Neural cell (in vitro differentiated cells): ENCODE data around the gene HOXA1. TPM values are rescaled to one million over a fixed set of nuclear protein-coding genes. Genes with fewer than 3 reads are reported as not detected.

Experiments
- H2AFZ ChIP-seq: fragments of 200-600, 300-800 bp; sonication (generic), shearing (Covaris generic); 2 replicates; pipeline ENCODE4 v1.6.0; 2014; ENCODE audit warnings: low read depth, mild to moderate bottlenecking, antibody characterized with exemption, low read length, moderate library complexity
- H3F3A ChIP-seq: fragments of 200-600 bp; shearing (Covaris generic); 2 replicates; pipeline ENCODE4 v1.6.1; 2016; ENCODE audit warnings: mild to moderate bottlenecking, moderate library complexity, mixed read lengths, antibody characterized with exemption, low read length; ENCODE audit not compliant: insufficient read depth, poor library complexity, severe bottlenecking
- H3K27ac ChIP-seq: fragments of 200-600, 300-800 bp; sonication (generic), shearing (Covaris generic); 2 replicates; pipeline ENCODE4 v1.5.1; 2014; ENCODE audit warnings: mild to moderate bottlenecking, low read length, moderate library complexity
- H3K27me3 ChIP-seq: fragments of 300-800, 200-600 bp; sonication (generic), shearing (Covaris generic); 2 replicates; pipeline ENCODE4 v1.6.0; 2014; ENCODE audit warnings: mild to moderate bottlenecking, low read depth, low read length, moderate library complexity; ENCODE audit not compliant: insufficient read depth
- H3K36me3 ChIP-seq: fragments of 300-800, 200-600 bp; sonication (generic), shearing (Covaris generic); 2 replicates; pipeline ENCODE4 v1.5.1; 2014; ENCODE audit warnings: mild to moderate bottlenecking, antibody characterized with exemption, low read length, moderate library complexity; ENCODE audit not compliant: insufficient read depth
- H3K4me2 ChIP-seq: fragments of 300-800, 200-600 bp; sonication (generic), shearing (Covaris generic); 2 replicates; pipeline ENCODE4 v1.6.0; 2014; ENCODE audit warnings: mild to moderate bottlenecking, low read length
- H3K4me3 ChIP-seq: fragments of 300-800, 200-600 bp; sonication (generic), shearing (Covaris generic); 2 replicates; pipeline ENCODE4 v1.5.1; 2014; ENCODE audit warnings: mild to moderate bottlenecking, low read length, moderate library complexity
- H3K79me2 ChIP-seq: fragments of 200-600 bp; shearing (Covaris generic); replicated peaks from 2 replicates; pipeline ENCODE4 v1.6.0; 2014; ENCODE audit warnings: mild to moderate bottlenecking, low read length, moderate library complexity; ENCODE audit not compliant: insufficient read depth
- H3K9ac ChIP-seq: fragments of 300-800, 200-600 bp; sonication (generic), shearing (Covaris generic); 2 replicates; pipeline ENCODE4 v1.6.1; 2016; ENCODE audit warnings: mild to moderate bottlenecking, low read length, mixed read lengths
- H3K9me2 ChIP-seq: fragments of 200-600 bp; shearing (Covaris generic); 2 replicates; pipeline ENCODE4 v1.6.1; 2016; ENCODE audit warnings: mild to moderate bottlenecking, low read length, mixed read lengths; ENCODE audit not compliant: insufficient read depth
- H3K9me3 ChIP-seq: fragments of 200-600, 300-800 bp; sonication (generic), shearing (Covaris generic); 2 replicates; pipeline ENCODE4 v1.6.1; 2016; ENCODE audit warnings: mild to moderate bottlenecking, mixed run types, low read length, moderate library complexity, mixed read lengths
- H4K20me1 ChIP-seq: fragments of 200-600 bp; shearing (Covaris generic); 2 replicates; pipeline ENCODE4 v1.6.1; 2016; ENCODE audit warnings: mild to moderate bottlenecking, mixed run types; ENCODE audit not compliant: insufficient read depth
- EP300 ChIP-seq: fragments of 450-650 bp; conservative IDR thresholded peaks from 2 replicates; pipeline ENCODE4 v1.6.1; 2014; ENCODE audit warnings: antibody characterized with exemption, mild to moderate bottlenecking, moderate library complexity; ENCODE audit not compliant: poor library complexity, severe bottlenecking
- EZH2 ChIP-seq: fragments of 200-600, 300-800 bp; shearing (Covaris generic), sonication (generic); IDR thresholded peaks from 2 replicates; pipeline ENCODE4 v1.6.1; 2014; ENCODE audit warnings: antibody characterized with exemption, low read length, borderline replicate concordance, mild to moderate bottlenecking; ENCODE audit not compliant: insufficient read depth, poor library complexity, severe bottlenecking
- MXI1 ChIP-seq: fragments of 450-650 bp; conservative IDR thresholded peaks from 2 replicates; pipeline ENCODE4 v1.6.1; 2014; ENCODE audit warnings: antibody characterized with exemption, mild to moderate bottlenecking; ENCODE audit not compliant: poor library complexity, severe bottlenecking
- POLR2AphosphoS5 ChIP-seq: IDR thresholded peaks from 2 replicates; pipeline ENCODE4 v1.6.1; 2012
- RAD21 ChIP-seq: fragments of 450-650 bp; conservative IDR thresholded peaks from 2 replicates; pipeline ENCODE4 v1.6.1; 2014; ENCODE audit warnings: antibody characterized with exemption, mild to moderate bottlenecking, moderate library complexity
- TAF1 ChIP-seq: IDR thresholded peaks from 2 replicates; pipeline ENCODE4 v1.6.1; 2012; ENCODE audit warnings: low read depth
- polyA plus RNA-seq: library from polyadenylated mRNA; depleted of rRNA; stranded (reverse); fragments of >200 nt; gene quantifications from 2 replicates; pipeline ENCODE4 v1.2.3, GENCODE V29; 2014

Gene HOXA1
- polyA plus RNA-seq, 1 donor from 2014 or later, result not detected

GRCh38 chr7:27123007-27123476, 27.2 kb upstream of the HOXA1 start:
- H3K27ac ChIP-seq, result no peak overlapping the region
- peaks cover 7% of the 10 kb centered on the region for H3K9me3 ChIP-seq
- H3K36me3 ChIP-seq, result no peaks in the 10 kb centered on the region
- H3F3A ChIP-seq, result no peaks in the 10 kb centered on the region
- H3K79me2 ChIP-seq, result no peaks in the 10 kb centered on the region
- no peak for TF ChIP-seq TAF1
- no peak for TF ChIP-seq EZH2
- TF ChIP-seq EP300, result no peak
- no peak for TF ChIP-seq RAD21
- TF ChIP-seq MXI1, result no peak
- no peaks in the 10 kb centered on the region for H4K20me1 ChIP-seq
- H3K4me2 ChIP-seq, result no peak overlapping the region
- H3K9ac ChIP-seq, result no peak overlapping the region
- peaks cover 100% of the 10 kb centered on the region for H3K27me3 ChIP-seq
- H3K9me2 ChIP-seq, result no peaks in the 10 kb centered on the region
- no peak overlapping the region for H2AFZ ChIP-seq
- H3K4me3 ChIP-seq, result no peak overlapping the region

GRCh38 chr7:27122077-27122910, 26.5 kb upstream of the HOXA1 start:
- Histone ChIP-seq H3K4me3 (no peak overlapping the region), H3K27me3 (peaks cover 100% of the 10 kb centered on the region), H2AFZ (no peak overlapping the region), H3K27ac (no peak overlapping the region), H3K4me2 (no peak overlapping the region), H3K36me3 (no peaks in the 10 kb centered on the region), H3K79me2 (no peaks in the 10 kb centered on the region), H4K20me1 (no peaks in the 10 kb centered on the region), H3K9ac (no peak overlapping the region), H3K9me2 (no peaks in the 10 kb centered on the region), H3F3A (no peaks in the 10 kb centered on the region), H3K9me3 (peaks cover 7% of the 10 kb centered on the region)
- no peak for TF ChIP-seq TAF1
- peak; percentile 72 for TF ChIP-seq EZH2

DNA sequence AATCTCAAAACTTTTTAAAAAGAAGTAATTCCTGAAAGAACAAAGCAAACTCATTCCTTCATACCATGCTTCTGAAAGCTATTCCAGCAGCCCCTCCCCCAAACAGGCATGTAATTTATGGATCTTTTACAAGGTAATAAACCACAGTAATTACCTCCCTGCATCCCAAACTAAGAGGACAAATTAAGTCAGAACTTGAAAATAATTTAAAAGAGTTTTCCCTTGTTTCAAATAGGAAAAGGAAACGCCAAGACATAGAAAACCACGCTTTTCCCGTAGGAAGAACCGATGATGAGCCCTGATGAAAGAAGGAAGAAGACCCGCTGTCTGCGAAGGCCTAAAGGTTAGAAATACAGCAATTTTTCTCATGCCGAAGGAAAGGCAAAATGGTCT, 25.9 kb upstream of the HOXA1 start:
- Histone ChIP-seq H2AFZ (no peak overlapping the region), H3K9me2 (no peaks in the 10 kb centered on the region), H3K27ac (no peak overlapping the region), H3K79me2 (no peaks in the 10 kb centered on the region), H4K20me1 (no peaks in the 10 kb centered on the region), H3K4me2 (no peak overlapping the region), H3K9me3 (peaks cover 7% of the 10 kb centered on the region), H3K36me3 (no peaks in the 10 kb centered on the region), H3F3A (no peaks in the 10 kb centered on the region), H3K9ac (no peak overlapping the region), H3K4me3 (no peak overlapping the region), H3K27me3 (peaks cover 100% of the 10 kb centered on the region)
- no peak for TF ChIP-seq TAF1
- no peak for TF ChIP-seq EZH2
- no peak for TF ChIP-seq MXI1

GRCh38 chr7:27119412-27119911, 23.7 kb upstream of the HOXA1 start:
- no peaks in the 10 kb centered on the region for H4K20me1 ChIP-seq
- no peak overlapping the region for H3K4me3 ChIP-seq

More at GRCh38 chr7:27119412-27119911, 23.7 kb upstream of the HOXA1 start:
- Histone ChIP-seq H3K27ac (no peak overlapping the region), H3K79me2 (no peaks in the 10 kb centered on the region), H3K9ac (no peak overlapping the region), H2AFZ (no peak overlapping the region), H3K9me3 (peaks cover 4% of the 10 kb centered on the region), H3K27me3 (peaks cover 99% of the 10 kb centered on the region), H3K36me3 (no peaks in the 10 kb centered on the region), H3K9me2 (no peaks in the 10 kb centered on the region), H3F3A (no peaks in the 10 kb centered on the region), H3K4me2 (no peak overlapping the region)
- no peak for TF ChIP-seq EP300
- no peak for TF ChIP-seq EZH2
- TF ChIP-seq POLR2AphosphoS5, result no peak
